Retina (tissue), 1 donor: ENCODE data around the gene HNRNPH3.
"Not testable (repeated sequence)": the region's sequence is repeated elsewhere in the genome, so short reads cannot be mapped to it uniquely, and the experiment has no call there.

ENCODE experiments used
- DNase-seq: peaks from one replicate; pipeline ENCODE4 v3.0.0-alpha.2; 2016

HNRNPH3 gene

GRCh38 chr10:68331455-68332258 is at the start of gene HNRNPH3:
Gene HNRNPH3 (plus strand): TSS chr10:68332064. CDS start chr10:68337222, 5,158 bp downstream.
- peak; percentile 99 for DNase-seq

GRCh38 chr10:68284062-68285001 is 47.5 kb upstream of the HNRNPH3 start:
- peak; percentile 45 for DNase-seq

- no peak for DNase-seq
These were observed 43.1 kb upstream of the HNRNPH3 start for GRCh38 chr10:68288717-68289116.

- DNase-seq, result no peak
These were observed 41.1 kb upstream of the HNRNPH3 start for GRCh38 chr10:68290736-68291135.

GRCh38 chr10:68296843-68297663 is 34.8 kb upstream of the HNRNPH3 start:
- no peak for DNase-seq

GRCh38 chr10:68301301-68301700 is 30.6 kb upstream of the HNRNPH3 start:
- no peak for DNase-seq

GRCh38 chr10:68301790-68302502 is 29.9 kb upstream of the HNRNPH3 start:
- peak; percentile 61 for DNase-seq

GRCh38 chr10:68302503-68302823 is 29.4 kb upstream of the HNRNPH3 start:
- DNase-seq, result no peak

- DNase-seq, result no peak
These were observed 29.0 kb upstream of the HNRNPH3 start for GRCh38 chr10:68302871-68303270.

- no peak for DNase-seq
These were observed 27.9 kb upstream of the HNRNPH3 start for GRCh38 chr10:68303849-68304412.

- no peak for DNase-seq
These were observed 26.0 kb upstream of the HNRNPH3 start for GRCh38 chr10:68305854-68306253.

GRCh38 chr10:68310531-68310930 is 21.3 kb upstream of the HNRNPH3 start:
- DNase-seq, result no peak

- DNase-seq, result not testable (repeated sequence)
These were observed 16.9 kb upstream of the HNRNPH3 start for GRCh38 chr10:68314930-68315329.

- no peak for DNase-seq
These were observed 16.3 kb upstream of the HNRNPH3 start for GRCh38 chr10:68315582-68315981.

- DNase-seq, result no peak
These were observed 13.4 kb upstream of the HNRNPH3 start for GRCh38 chr10:68318331-68319059.

- not testable (repeated sequence) for DNase-seq
These were observed 7.5 kb upstream of the HNRNPH3 start for GRCh38 chr10:68324396-68324795.

- peak; percentile 70 for DNase-seq
These were observed 3.7 kb upstream of the HNRNPH3 start for GRCh38 chr10:68327889-68328786.

GRCh38 chr10:68329506-68329861 is 2.4 kb upstream of the HNRNPH3 start:
- DNase-seq, result no peak

GRCh38 chr10:68330852-68331454 is 911 bp upstream of the HNRNPH3 start:
- no peak for DNase-seq
